Fibroblast of skin of abdomen (primary cell): ENCODE data around the gene CCDC7. TPM values are rescaled to one million over a fixed set of nuclear protein-coding genes. Genes with fewer than 3 reads are reported as not detected.
"Not testable (repeated sequence)": the region's sequence is repeated elsewhere in the genome, so short reads cannot be mapped to it uniquely, and the experiment has no call there.

Experiments
- DNase-seq: peaks from one replicate; pipeline ENCODE4 v3.0.0-alpha.2; 2013
- polyA plus RNA-seq, 2 experiments: library from polyadenylated mRNA; unstranded; fragments of 120-200 nt; gene quantifications; one replicate each; pipeline ENCODE4 v1.2.1, GENCODE V29; 2013; ENCODE audit not compliant: insufficient read length in 2 of 2

CCDC7 gene
- 1.3 TPM for polyA plus RNA-seq (2013, experiment 1 of 2; ENCODE audit: insufficient read length)
- polyA plus RNA-seq (2013, experiment 2 of 2; ENCODE audit: insufficient read length): 1.9 TPM

GRCh38 chr10:32445740-32446535 lies at the start of gene CCDC7:
CCDC7 (plus strand) TSS chr10:32446140; CDS start chr10:32451643, 5,503 bp downstream.
- peak; percentile 93 for DNase-seq

GRCh38 chr10:32397163-32397562 lies 48.8 kb upstream of the CCDC7 start:
- not testable (repeated sequence) for DNase-seq

GRCh38 chr10:32399720-32400119 lies 46.2 kb upstream of the CCDC7 start:
- not testable (repeated sequence) for DNase-seq

GRCh38 chr10:32400961-32401360 lies 45.0 kb upstream of the CCDC7 start:
- DNase-seq: no peak

GRCh38 chr10:32402499-32402898 lies 43.4 kb upstream of the CCDC7 start:
- DNase-seq: no peak

GRCh38 chr10:32403091-32403490 lies 42.8 kb upstream of the CCDC7 start:
- DNase-seq: no peak

GRCh38 chr10:32408690-32409089 lies 37.2 kb upstream of the CCDC7 start:
- DNase-seq: no peak

GRCh38 chr10:32409741-32410140 lies 36.2 kb upstream of the CCDC7 start:
- DNase-seq: no peak

GRCh38 chr10:32410569-32410968 lies 35.4 kb upstream of the CCDC7 start:
- no peak for DNase-seq

- no peak for DNase-seq
Observed at GRCh38 chr10:32411797-32412498, 34.0 kb upstream of the CCDC7 start.

GRCh38 chr10:32412499-32412853 lies 33.5 kb upstream of the CCDC7 start:
- DNase-seq: peak; percentile 40

- DNase-seq: peak; percentile 97
Observed at GRCh38 chr10:32413513-32413912, 32.4 kb upstream of the CCDC7 start.

GRCh38 chr10:32415361-32415760 lies 30.6 kb upstream of the CCDC7 start:
- no peak for DNase-seq

GRCh38 chr10:32417911-32418547 lies 27.9 kb upstream of the CCDC7 start:
- DNase-seq: peak; percentile 98

- DNase-seq: no peak
Observed at GRCh38 chr10:32418572-32418971, 27.4 kb upstream of the CCDC7 start.

- DNase-seq: peak; percentile 4
Observed at GRCh38 chr10:32419615-32420014, 26.3 kb upstream of the CCDC7 start.

GRCh38 chr10:32426186-32426585 lies 19.8 kb upstream of the CCDC7 start:
- DNase-seq: no peak

- DNase-seq: no peak
Observed at GRCh38 chr10:32433542-32433941, 12.4 kb upstream of the CCDC7 start.

- DNase-seq: no peak
Observed at GRCh38 chr10:32436215-32436614, 9.7 kb upstream of the CCDC7 start.

- DNase-seq: no peak
Observed at GRCh38 chr10:32437334-32437733, 8.6 kb upstream of the CCDC7 start.

GRCh38 chr10:32445036-32445435 lies 904 bp upstream of the CCDC7 start:
- DNase-seq: no peak

- peak; percentile 36 for DNase-seq
Observed at GRCh38 chr10:32446536-32447406, 831 bp downstream of the CCDC7 start.
